Endothelial cell of umbilical vein (primary cell): Measurements from ENCODE around the gene UNC93B1. TPM values are rescaled to one million over a fixed set of nuclear protein-coding genes. Genes with fewer than 3 reads are reported as not detected.

ENCODE experiments used
- microRNA-seq: library from miRNA; unstranded; fragments of <30 nt; microRNA quantifications from one replicate; pipeline ENCODE4 v1.2.0, GENCODE V29; 2021; ENCODE audit warnings: borderline number of aligned reads, borderline replicate concordance
- polyA plus RNA-seq, 4 experiments: library from polyadenylated mRNA; depleted of rRNA in 3 of 4; stranded (reverse) in 3 of 4; unstranded in 1 of 4; fragments of >200 nt; gene quantifications; 2 replicates each; pipeline versions ENCODE4 v1.2.1 to v1.2.3, GENCODE V29; 2011 to 2012; ENCODE audit warnings: missing spikeins in 1 of 4
- small RNA-seq: library from RNA; depleted of rRNA; stranded (forward); fragments of <200 nt; gene quantifications from one replicate; pipeline ENCODE3, GENCODE V24; 2012; ENCODE audit warnings: low replicate concordance, low read depth; ENCODE audit not compliant: insufficient read depth, insufficient read length
- total RNA-seq: library from RNA; stranded (reverse); gene quantifications from 2 replicates; pipeline ENCODE4 v1.2.3, GENCODE V29; 2021

The UNC93B1 gene
- total and polyA plus RNA-seq, 2 donors (not counting 3 experiments of a cell fraction or from before 2014, with no cell fraction given), result 10.6 to 18.9 TPM

Small RNAs within 50 kb of the gene (microRNA-seq; reads per million reads assigned to microRNA genes)
- gene MIR4691, result not detected
- gene MIR6753, result not detected
- gene MIR7113, result not detected

Small RNAs within 50 kb of the gene (small RNA-seq; reads per million reads assigned to genes)
- not detected for gene MIR6753

Other genes with a start within 250 kb of the UNC93B1 start
- 0.13 and 0.37 TPM in 2 replicates for gene ALDH3B1, start 6.2 kb upstream of the UNC93B1 start, total RNA-seq
- 1.0 TPM in 2 replicates for gene ALDH3B1, start 6.2 kb upstream of the UNC93B1 start, polyA plus RNA-seq
- 150 and 170 TPM in 2 replicates for gene NDUFS8, start 26.6 kb upstream of the UNC93B1 start, total RNA-seq
- 166 and 220 TPM in 2 replicates for gene NDUFS8, start 26.6 kb upstream of the UNC93B1 start, polyA plus RNA-seq
- gene TCIRG1, start 34.9 kb upstream of the UNC93B1 start, total RNA-seq, result 124 and 134 TPM in 2 replicates
- gene TCIRG1, start 34.9 kb upstream of the UNC93B1 start, polyA plus RNA-seq, result 183 and 236 TPM in 2 replicates
- gene CHKA, start 117.3 kb upstream of the UNC93B1 start, total RNA-seq, result 21.3 and 25.1 TPM in 2 replicates
- 18.2 and 21.4 TPM in 2 replicates for gene CHKA, start 117.3 kb upstream of the UNC93B1 start, polyA plus RNA-seq
- 35.6 and 36.3 TPM in 2 replicates for gene KMT5B, start 209.2 kb upstream of the UNC93B1 start, total RNA-seq
- 7.1 and 10.1 TPM in 2 replicates for gene KMT5B, start 209.2 kb upstream of the UNC93B1 start, polyA plus RNA-seq